HEK293 (cell line): ENCODE measurements around the gene TRIM8.
A peak's percentile ranks its signal among the peaks of the same experiment; 100 is the strongest.

Experiments
- FEZF1 ChIP-seq: fragments of 450-650 bp; formaldehyde crosslinking; IDR thresholded peaks from 2 replicates; pipeline ENCODE4 v1.5.1; 2016; ENCODE audit warnings: missing biosample characterization, missing genetic modification characterization
- GFI1B ChIP-seq: fragments of 450-650 bp; formaldehyde crosslinking; IDR thresholded peaks from 2 replicates; pipeline ENCODE4 v1.5.1; 2016; ENCODE audit warnings: missing biosample characterization, missing genetic modification characterization
- GLI4 ChIP-seq: fragments of 450-650 bp; formaldehyde crosslinking; IDR thresholded peaks from 2 replicates; pipeline ENCODE4 v1.5.1; 2016; ENCODE audit warnings: missing biosample characterization, missing genetic modification characterization
- GLIS1 ChIP-seq: fragments of 450-650 bp; formaldehyde crosslinking; IDR thresholded peaks from 2 replicates; pipeline ENCODE4 v1.5.1; 2016; ENCODE audit warnings: missing biosample characterization, missing genetic modification characterization
- HIC1 ChIP-seq: fragments of 450-650 bp; formaldehyde crosslinking; IDR thresholded peaks from 2 replicates; pipeline ENCODE4 v1.5.1; 2016; ENCODE audit warnings: missing biosample characterization, missing genetic modification characterization
- KLF9 ChIP-seq: fragments of 450-650 bp; formaldehyde crosslinking; IDR thresholded peaks from 2 replicates; pipeline ENCODE4 v1.5.1; 2016; ENCODE audit warnings: missing biosample characterization, missing genetic modification characterization, low read depth
- OSR2 ChIP-seq: fragments of 450-650 bp; formaldehyde crosslinking; IDR thresholded peaks from 2 replicates; pipeline ENCODE4 v1.5.1; 2016; ENCODE audit warnings: missing biosample characterization, missing genetic modification characterization
- SP2 ChIP-seq: fragments of 450-650 bp; formaldehyde crosslinking; IDR thresholded peaks from 2 replicates; pipeline ENCODE4 v1.5.1; 2016; ENCODE audit warnings: missing biosample characterization, missing genetic modification characterization
- WT1 ChIP-seq: fragments of 450-650 bp; formaldehyde crosslinking; IDR thresholded peaks from 2 replicates; pipeline ENCODE4 v1.5.1; 2016; ENCODE audit warnings: missing biosample characterization, missing genetic modification characterization
- ZNF112 ChIP-seq: fragments of 450-650 bp; formaldehyde crosslinking; IDR thresholded peaks from 2 replicates; pipeline ENCODE4 v1.5.0; 2017; ENCODE audit warnings: missing biosample characterization, missing genetic modification characterization
- ZNF132 ChIP-seq: fragments of 450-650 bp; formaldehyde crosslinking; IDR thresholded peaks from 2 replicates; pipeline ENCODE4 v1.5.1; 2017; ENCODE audit warnings: missing biosample characterization, missing genetic modification characterization, borderline replicate concordance
- ZNF138 ChIP-seq: fragments of 450-650 bp; formaldehyde crosslinking; IDR thresholded peaks from 2 replicates; pipeline ENCODE4 v1.5.1; 2016; ENCODE audit warnings: missing biosample characterization, missing genetic modification characterization, borderline replicate concordance
- ZNF202 ChIP-seq: fragments of 450-650 bp; formaldehyde crosslinking; IDR thresholded peaks from 2 replicates; pipeline ENCODE4 v1.5.1; 2016; ENCODE audit warnings: missing biosample characterization, missing genetic modification characterization, borderline replicate concordance
- ZNF211 ChIP-seq: fragments of 450-650 bp; formaldehyde crosslinking; IDR thresholded peaks from 2 replicates; pipeline ENCODE4 v1.5.1; 2016; ENCODE audit warnings: low read depth, missing biosample characterization, missing genetic modification characterization
- ZNF24 ChIP-seq: fragments of 450-650 bp; formaldehyde crosslinking; IDR thresholded peaks from 2 replicates; pipeline ENCODE4 v1.5.1; 2016; ENCODE audit warnings: missing biosample characterization, missing genetic modification characterization
- ZNF341 ChIP-seq: fragments of 450-650 bp; formaldehyde crosslinking; IDR thresholded peaks from 2 replicates; pipeline ENCODE4; 2016; ENCODE audit warnings: low read depth, missing biosample characterization, missing genetic modification characterization
- ZNF394 ChIP-seq: fragments of 450-650 bp; formaldehyde crosslinking; IDR thresholded peaks from 2 replicates; pipeline ENCODE4 v1.5.1; 2016; ENCODE audit warnings: missing biosample characterization, missing genetic modification characterization, mild to moderate bottlenecking, moderate library complexity, borderline replicate concordance
- ZNF544 ChIP-seq: fragments of 450-650 bp; formaldehyde crosslinking; IDR thresholded peaks from 2 replicates; pipeline ENCODE4 v1.5.0; 2017; ENCODE audit warnings: missing biosample characterization, missing genetic modification characterization
- ZNF660 ChIP-seq: fragments of 450-650 bp; IDR thresholded peaks from 2 replicates; pipeline ENCODE4 v1.5.1; 2018; ENCODE audit warnings: missing biosample characterization, mild to moderate bottlenecking, missing genetic modification characterization
- ZNF768 ChIP-seq: fragments of 450-650 bp; formaldehyde crosslinking; IDR thresholded peaks from 2 replicates; pipeline ENCODE4 v1.5.1; 2018; ENCODE audit warnings: missing biosample characterization, mild to moderate bottlenecking, missing genetic modification characterization
- ZNF837 ChIP-seq: fragments of 450-650 bp; formaldehyde crosslinking; IDR thresholded peaks from 2 replicates; pipeline ENCODE4 v1.5.1; 2016; ENCODE audit warnings: missing biosample characterization, missing genetic modification characterization
- TF ChIP-seq, protein P1 (sequence below): fragments of 450-650 bp; formaldehyde crosslinking; IDR thresholded peaks from 2 replicates; pipeline ENCODE4 v1.5.1; 2017; ENCODE audit warnings: missing biosample characterization, missing genetic modification characterization
- TF ChIP-seq, protein P2 (sequence below): fragments of 450-650 bp; formaldehyde crosslinking; IDR thresholded peaks from 2 replicates; pipeline ENCODE4 v1.5.1; 2016; ENCODE audit warnings: missing biosample characterization, missing genetic modification characterization, low read depth
- TF ChIP-seq, protein P3 (sequence below): fragments of 450-650 bp; formaldehyde crosslinking; IDR thresholded peaks from 2 replicates; pipeline ENCODE4 v1.5.1; 2017; ENCODE audit warnings: missing biosample characterization, missing genetic modification characterization
- TF ChIP-seq, protein P4 (sequence below): fragments of 450-650 bp; formaldehyde crosslinking; IDR thresholded peaks from 2 replicates; pipeline ENCODE4 v1.5.1; 2016; ENCODE audit warnings: missing biosample characterization, missing genetic modification characterization
- TF ChIP-seq, protein P5 (sequence below): fragments of 450-650 bp; formaldehyde crosslinking; IDR thresholded peaks from 2 replicates; pipeline ENCODE4 v1.5.1; 2016; ENCODE audit warnings: missing biosample characterization, missing genetic modification characterization
- TF ChIP-seq, protein P6 (sequence below): fragments of 450-650 bp; formaldehyde crosslinking; IDR thresholded peaks from 2 replicates; pipeline ENCODE4 v1.5.1; 2016; ENCODE audit warnings: missing biosample characterization, missing genetic modification characterization

The TRIM8 gene

GRCh38 chr10:102644646-102645387, 538 bp downstream of the TRIM8 start (continued):
- TF ChIP-seq, protein P1, sequence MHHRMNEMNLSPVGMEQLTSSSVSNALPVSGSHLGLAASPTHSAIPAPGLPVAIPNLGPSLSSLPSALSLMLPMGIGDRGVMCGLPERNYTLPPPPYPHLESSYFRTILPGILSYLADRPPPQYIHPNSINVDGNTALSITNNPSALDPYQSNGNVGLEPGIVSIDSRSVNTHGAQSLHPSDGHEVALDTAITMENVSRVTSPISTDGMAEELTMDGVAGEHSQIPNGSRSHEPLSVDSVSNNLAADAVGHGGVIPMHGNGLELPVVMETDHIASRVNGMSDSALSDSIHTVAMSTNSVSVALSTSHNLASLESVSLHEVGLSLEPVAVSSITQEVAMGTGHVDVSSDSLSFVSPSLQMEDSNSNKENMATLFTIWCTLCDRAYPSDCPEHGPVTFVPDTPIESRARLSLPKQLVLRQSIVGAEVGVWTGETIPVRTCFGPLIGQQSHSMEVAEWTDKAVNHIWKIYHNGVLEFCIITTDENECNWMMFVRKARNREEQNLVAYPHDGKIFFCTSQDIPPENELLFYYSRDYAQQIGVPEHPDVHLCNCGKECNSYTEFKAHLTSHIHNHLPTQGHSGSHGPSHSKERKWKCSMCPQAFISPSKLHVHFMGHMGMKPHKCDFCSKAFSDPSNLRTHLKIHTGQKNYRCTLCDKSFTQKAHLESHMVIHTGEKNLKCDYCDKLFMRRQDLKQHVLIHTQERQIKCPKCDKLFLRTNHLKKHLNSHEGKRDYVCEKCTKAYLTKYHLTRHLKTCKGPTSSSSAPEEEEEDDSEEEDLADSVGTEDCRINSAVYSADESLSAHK, result peak; percentile 48; the same call in 1 of the 2 replicates
- TF ChIP-seq ZNF112 (tag by site-specific recombination) (no peak), GLI4 (tag by site-specific recombination) (0 out of 2 replicates have a peak, but pooled peaks have one; percentile 63), SP2 (tag by site-specific recombination) (peak; percentile 63), ZNF211 (tag by site-specific recombination) (no peak), FEZF1 (tag by site-specific recombination) (peak; percentile 45; the same call in 1 of the 2 replicates), ZNF544 (no peak), ZNF132 (tag by site-specific recombination) (no peak), OSR2 (peak; percentile 81), KLF9 (peak; percentile 68; the same call in 1 of the 2 replicates), GLIS1 (tag by site-specific recombination) (peak; percentile 88), ZNF837 (tag by site-specific recombination) (peak; percentile 98), ZNF768 (tag by site-specific recombination) (no peak), ZNF24 (0 out of 2 replicates have a peak, but pooled peaks have one; percentile 23), ZNF394 (tag by site-specific recombination) (peak; percentile 57; the same call in 1 of the 2 replicates), HIC1 (tag by site-specific recombination) (peak; percentile 96), ZNF660 (tag by site-specific recombination) (no peak; the same call in none of the 2 replicates), ZNF138 (tag by site-specific recombination) (no peak), ZNF341 (tag by site-specific recombination) (no peak), ZNF202 (tag by site-specific recombination) (no peak), GFI1B (tag by site-specific recombination) (0 out of 2 replicates have a peak, but pooled peaks have one; percentile 4), WT1 (tag by site-specific recombination) (peak; percentile 41; the same call in 1 of the 2 replicates)
- TF ChIP-seq, protein P2, sequence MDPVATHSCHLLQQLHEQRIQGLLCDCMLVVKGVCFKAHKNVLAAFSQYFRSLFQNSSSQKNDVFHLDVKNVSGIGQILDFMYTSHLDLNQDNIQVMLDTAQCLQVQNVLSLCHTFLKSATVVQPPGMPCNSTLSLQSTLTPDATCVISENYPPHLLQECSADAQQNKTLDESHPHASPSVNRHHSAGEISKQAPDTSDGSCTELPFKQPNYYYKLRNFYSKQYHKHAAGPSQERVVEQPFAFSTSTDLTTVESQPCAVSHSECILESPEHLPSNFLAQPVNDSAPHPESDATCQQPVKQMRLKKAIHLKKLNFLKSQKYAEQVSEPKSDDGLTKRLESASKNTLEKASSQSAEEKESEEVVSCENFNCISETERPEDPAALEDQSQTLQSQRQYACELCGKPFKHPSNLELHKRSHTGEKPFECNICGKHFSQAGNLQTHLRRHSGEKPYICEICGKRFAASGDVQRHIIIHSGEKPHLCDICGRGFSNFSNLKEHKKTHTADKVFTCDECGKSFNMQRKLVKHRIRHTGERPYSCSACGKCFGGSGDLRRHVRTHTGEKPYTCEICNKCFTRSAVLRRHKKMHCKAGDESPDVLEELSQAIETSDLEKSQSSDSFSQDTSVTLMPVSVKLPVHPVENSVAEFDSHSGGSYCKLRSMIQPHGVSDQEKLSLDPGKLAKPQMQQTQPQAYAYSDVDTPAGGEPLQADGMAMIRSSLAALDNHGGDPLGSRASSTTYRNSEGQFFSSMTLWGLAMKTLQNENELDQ (tag by site-specific recombination), result no peak
- TF ChIP-seq, protein P3, sequence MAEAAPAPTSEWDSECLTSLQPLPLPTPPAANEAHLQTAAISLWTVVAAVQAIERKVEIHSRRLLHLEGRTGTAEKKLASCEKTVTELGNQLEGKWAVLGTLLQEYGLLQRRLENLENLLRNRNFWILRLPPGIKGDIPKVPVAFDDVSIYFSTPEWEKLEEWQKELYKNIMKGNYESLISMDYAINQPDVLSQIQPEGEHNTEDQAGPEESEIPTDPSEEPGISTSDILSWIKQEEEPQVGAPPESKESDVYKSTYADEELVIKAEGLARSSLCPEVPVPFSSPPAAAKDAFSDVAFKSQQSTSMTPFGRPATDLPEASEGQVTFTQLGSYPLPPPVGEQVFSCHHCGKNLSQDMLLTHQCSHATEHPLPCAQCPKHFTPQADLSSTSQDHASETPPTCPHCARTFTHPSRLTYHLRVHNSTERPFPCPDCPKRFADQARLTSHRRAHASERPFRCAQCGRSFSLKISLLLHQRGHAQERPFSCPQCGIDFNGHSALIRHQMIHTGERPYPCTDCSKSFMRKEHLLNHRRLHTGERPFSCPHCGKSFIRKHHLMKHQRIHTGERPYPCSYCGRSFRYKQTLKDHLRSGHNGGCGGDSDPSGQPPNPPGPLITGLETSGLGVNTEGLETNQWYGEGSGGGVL, result peak; percentile 70
- TF ChIP-seq, protein P4, sequence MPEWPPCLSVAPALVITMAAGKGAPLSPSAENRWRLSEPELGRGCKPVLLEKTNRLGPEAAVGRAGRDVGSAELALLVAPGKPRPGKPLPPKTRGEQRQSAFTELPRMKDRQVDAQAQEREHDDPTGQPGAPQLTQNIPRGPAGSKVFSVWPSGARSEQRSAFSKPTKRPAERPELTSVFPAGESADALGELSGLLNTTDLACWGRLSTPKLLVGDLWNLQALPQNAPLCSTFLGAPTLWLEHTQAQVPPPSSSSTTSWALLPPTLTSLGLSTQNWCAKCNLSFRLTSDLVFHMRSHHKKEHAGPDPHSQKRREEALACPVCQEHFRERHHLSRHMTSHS, result peak; percentile 17; the same call in 1 of the 2 replicates
- TF ChIP-seq, protein P5, sequence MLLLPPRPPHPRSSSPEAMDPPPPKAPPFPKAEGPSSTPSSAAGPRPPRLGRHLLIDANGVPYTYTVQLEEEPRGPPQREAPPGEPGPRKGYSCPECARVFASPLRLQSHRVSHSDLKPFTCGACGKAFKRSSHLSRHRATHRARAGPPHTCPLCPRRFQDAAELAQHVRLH (tag by site-specific recombination), result peak; percentile 73
- TF ChIP-seq, protein P6, sequence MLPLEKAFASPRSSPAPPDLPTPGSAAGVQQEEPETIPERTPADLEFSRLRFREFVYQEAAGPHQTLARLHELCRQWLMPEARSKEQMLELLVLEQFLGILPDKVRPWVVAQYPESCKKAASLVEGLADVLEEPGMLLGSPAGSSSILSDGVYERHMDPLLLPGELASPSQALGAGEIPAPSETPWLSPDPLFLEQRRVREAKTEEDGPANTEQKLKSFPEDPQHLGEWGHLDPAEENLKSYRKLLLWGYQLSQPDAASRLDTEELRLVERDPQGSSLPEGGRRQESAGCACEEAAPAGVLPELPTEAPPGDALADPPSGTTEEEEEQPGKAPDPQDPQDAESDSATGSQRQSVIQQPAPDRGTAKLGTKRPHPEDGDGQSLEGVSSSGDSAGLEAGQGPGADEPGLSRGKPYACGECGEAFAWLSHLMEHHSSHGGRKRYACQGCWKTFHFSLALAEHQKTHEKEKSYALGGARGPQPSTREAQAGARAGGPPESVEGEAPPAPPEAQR, result no peak; the same call in 1 of the 2 replicates
